OCI-LY7 (cell line): ENCODE data around the gene ATP1A2.

Experiments
- EZH2phosphoT487 ChIP-seq: fragments of 200-600 bp; sonication (generic); IDR thresholded peaks from 2 replicates; pipeline ENCODE4 v1.6.1; 2018; ENCODE audit warnings: low read depth, borderline replicate concordance, mild to moderate bottlenecking, mixed run types, antibody characterized with exemption, low read length, moderate library complexity, mixed read lengths
- TF ChIP-seq, protein P1 (sequence below): fragments of 200-600 bp; sonication (generic); conservative IDR thresholded peaks from 2 replicates; pipeline ENCODE4 v1.5.1; 2014; ENCODE audit warnings: mild to moderate bottlenecking, antibody characterized with exemption, low read length, moderate library complexity, mixed read lengths

DNA sequence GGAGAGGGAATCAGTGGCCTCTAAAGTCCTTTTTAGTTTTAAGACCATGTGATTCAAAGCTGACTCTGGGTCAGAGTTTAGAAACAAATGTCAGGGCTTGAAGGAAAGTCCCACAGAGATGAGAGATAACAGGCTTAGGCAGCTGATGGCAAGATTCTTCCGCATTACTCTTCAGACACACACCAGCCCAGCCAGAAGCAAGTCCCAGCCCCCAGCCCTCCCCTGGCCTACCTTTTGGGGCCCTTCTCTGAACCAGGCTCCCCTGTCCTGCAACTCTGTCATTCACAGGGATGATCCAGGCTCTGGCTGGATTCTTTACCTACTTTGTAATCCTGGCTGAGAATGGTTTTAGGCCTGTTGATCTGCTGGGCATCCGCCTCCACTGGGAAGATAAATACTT, 61.7 kb downstream of the ATP1A2 start:
- no peak for TF ChIP-seq EZH2phosphoT487
- TF ChIP-seq, protein P1, sequence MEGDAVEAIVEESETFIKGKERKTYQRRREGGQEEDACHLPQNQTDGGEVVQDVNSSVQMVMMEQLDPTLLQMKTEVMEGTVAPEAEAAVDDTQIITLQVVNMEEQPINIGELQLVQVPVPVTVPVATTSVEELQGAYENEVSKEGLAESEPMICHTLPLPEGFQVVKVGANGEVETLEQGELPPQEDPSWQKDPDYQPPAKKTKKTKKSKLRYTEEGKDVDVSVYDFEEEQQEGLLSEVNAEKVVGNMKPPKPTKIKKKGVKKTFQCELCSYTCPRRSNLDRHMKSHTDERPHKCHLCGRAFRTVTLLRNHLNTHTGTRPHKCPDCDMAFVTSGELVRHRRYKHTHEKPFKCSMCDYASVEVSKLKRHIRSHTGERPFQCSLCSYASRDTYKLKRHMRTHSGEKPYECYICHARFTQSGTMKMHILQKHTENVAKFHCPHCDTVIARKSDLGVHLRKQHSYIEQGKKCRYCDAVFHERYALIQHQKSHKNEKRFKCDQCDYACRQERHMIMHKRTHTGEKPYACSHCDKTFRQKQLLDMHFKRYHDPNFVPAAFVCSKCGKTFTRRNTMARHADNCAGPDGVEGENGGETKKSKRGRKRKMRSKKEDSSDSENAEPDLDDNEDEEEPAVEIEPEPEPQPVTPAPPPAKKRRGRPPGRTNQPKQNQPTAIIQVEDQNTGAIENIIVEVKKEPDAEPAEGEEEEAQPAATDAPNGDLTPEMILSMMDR, result no peak
